Measurements from ENCODE around the gene PRR9. TPM values are rescaled to one million over a fixed set of nuclear protein-coding genes. Genes with fewer than 3 reads are reported as not detected.

Gene PRR9
- total RNA-seq, 1 donor: not detected

- H3K4me3 ChIP-seq (ENCODE audit: low read depth, low read length): no peak overlapping the region
- TF ChIP-seq CTCF (IDR thresholded peaks at IDR 0.05; ENCODE audit: insufficient read depth, low read depth, low read length): no peak
- DNase-seq (ENCODE audit: low read depth): no peak
These were observed 34.2 kb downstream of the PRR9 start for GRCh38 chr1:153251562-153251961.

- no peak for DNase-seq (ENCODE audit: low read depth)
- no peak for TF ChIP-seq CTCF (IDR thresholded peaks at IDR 0.05; ENCODE audit: insufficient read depth, low read depth, low read length)
- H3K4me3 ChIP-seq (ENCODE audit: low read depth, low read length): no peak overlapping the region
These were observed 34.6 kb downstream of the PRR9 start for GRCh38 chr1:153251988-153252387.

- H3K4me3 ChIP-seq (ENCODE audit: low read depth, low read length): no peak overlapping the region
These were observed 35.7 kb downstream of the PRR9 start for GRCh38 chr1:153253076-153253475.

GRCh38 chr1:153253693-153254092, 36.3 kb downstream of the PRR9 start:
- no peak for TF ChIP-seq CTCF (IDR thresholded peaks at IDR 0.05; ENCODE audit: insufficient read depth, low read depth, low read length)
- DNase-seq (ENCODE audit: low read depth): no peak
- no peak overlapping the region for H3K4me3 ChIP-seq (ENCODE audit: low read depth, low read length)

More at GRCh38 chr1:153253076-153253475, 35.7 kb downstream of the PRR9 start:
- TF ChIP-seq CTCF (IDR thresholded peaks at IDR 0.05; ENCODE audit: insufficient read depth, low read depth, low read length): no peak
- DNase-seq (ENCODE audit: low read depth): no peak

- DNase-seq (ENCODE audit: low read depth): no peak
- TF ChIP-seq CTCF (IDR thresholded peaks at IDR 0.05; ENCODE audit: insufficient read depth, low read depth, low read length): no peak
- H3K4me3 ChIP-seq (ENCODE audit: low read depth, low read length): no peak within 1 kb of the TSS
These were observed 42.0 kb downstream of the PRR9 start, which contains the start of gene LORICRIN for GRCh38 chr1:153259387-153259786. Gene LORICRIN (plus strand): TSS chr1:153259687. CDS start chr1:153260950, 1,263 bp downstream.

GRCh38 chr1:153260585-153261280, 43.3 kb downstream of the PRR9 start:
- no peak for DNase-seq (ENCODE audit: low read depth)
- no peak overlapping the region for H3K4me3 ChIP-seq (ENCODE audit: low read depth, low read length)
- TF ChIP-seq CTCF (IDR thresholded peaks at IDR 0.05; ENCODE audit: insufficient read depth, low read depth, low read length): no peak

All from fibroblast of villous mesenchyme (primary cell).